ENCODE data around the gene TOP3B. TPM values are rescaled to one million over a fixed set of nuclear protein-coding genes. Genes with fewer than 3 reads are reported as not detected.

The TOP3B gene
- total RNA-seq, 4 donors from 2014 or later, result 24.7 to 39.3 (median 29.3) TPM

DNA sequence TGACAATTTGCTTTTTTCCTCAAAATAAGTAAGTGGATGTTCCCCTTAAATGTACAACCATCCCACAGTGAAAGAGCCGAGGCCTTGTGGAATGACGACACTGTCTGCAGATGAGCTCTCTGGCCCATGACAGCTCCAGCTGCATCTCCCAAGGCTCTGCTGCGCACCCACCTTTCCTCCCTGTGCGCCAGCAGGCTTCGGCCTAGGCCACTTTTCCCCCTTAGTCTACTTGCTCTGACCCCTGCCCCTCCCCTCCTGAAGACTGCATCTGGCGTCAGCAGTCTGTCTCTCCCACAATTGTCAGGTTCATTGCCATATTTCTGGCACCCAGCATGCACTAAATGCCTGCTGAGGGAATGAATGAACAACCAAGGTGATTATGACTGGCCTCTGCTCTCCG lies 2.0 kb downstream of the TOP3B start:
- WGBS, 2 donors, result 83% methylated on average over 7 of the region's 7 CpGs

DNA sequence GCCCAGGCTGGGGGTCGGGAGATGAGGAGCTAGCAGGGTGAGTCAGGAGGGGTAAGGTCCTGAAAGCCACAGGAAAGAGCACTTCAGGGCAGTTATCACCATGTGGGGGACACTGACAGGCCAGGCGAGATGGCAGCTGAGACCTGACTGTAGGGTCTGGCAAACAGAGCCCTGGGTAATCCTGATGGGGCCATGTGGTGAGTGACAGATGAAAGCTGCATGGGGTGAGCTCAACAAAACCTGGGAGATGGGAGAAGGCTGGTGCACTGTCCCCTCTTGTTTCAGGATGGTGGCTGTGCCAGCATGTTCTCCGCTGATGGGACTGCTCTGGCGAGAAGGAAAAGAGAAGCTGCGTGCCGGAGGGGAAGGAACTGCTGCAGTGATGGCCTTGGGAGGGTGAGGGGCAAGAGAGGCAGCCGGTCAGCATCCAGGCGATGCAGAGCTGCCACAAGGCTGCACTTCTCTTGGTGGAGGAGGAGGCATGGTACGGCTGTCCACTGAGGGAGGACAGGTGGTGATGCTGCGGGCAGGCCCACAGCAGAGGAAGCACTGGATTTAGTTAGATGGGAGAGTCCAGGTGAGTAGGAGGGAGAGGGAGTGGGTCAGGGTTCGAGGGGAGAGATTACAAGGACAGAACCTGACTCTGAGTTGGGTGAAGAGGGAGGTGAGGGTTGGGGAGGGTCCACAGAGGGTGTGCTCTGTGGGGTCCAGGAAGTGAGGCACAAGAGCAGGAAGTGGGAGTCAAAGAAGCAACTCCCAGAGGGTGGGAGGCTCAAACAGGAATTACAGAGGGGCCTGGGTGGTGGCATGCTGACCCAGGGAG lies 3.8 kb downstream of the TOP3B start:
- 84 to 89% methylated on average over 11 of the region's 11 CpGs for WGBS, 2 donors
- no peak for TF ChIP-seq POLR2A (IDR thresholded peaks at IDR 0.05)
- TF ChIP-seq, protein P1, sequence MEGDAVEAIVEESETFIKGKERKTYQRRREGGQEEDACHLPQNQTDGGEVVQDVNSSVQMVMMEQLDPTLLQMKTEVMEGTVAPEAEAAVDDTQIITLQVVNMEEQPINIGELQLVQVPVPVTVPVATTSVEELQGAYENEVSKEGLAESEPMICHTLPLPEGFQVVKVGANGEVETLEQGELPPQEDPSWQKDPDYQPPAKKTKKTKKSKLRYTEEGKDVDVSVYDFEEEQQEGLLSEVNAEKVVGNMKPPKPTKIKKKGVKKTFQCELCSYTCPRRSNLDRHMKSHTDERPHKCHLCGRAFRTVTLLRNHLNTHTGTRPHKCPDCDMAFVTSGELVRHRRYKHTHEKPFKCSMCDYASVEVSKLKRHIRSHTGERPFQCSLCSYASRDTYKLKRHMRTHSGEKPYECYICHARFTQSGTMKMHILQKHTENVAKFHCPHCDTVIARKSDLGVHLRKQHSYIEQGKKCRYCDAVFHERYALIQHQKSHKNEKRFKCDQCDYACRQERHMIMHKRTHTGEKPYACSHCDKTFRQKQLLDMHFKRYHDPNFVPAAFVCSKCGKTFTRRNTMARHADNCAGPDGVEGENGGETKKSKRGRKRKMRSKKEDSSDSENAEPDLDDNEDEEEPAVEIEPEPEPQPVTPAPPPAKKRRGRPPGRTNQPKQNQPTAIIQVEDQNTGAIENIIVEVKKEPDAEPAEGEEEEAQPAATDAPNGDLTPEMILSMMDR (IDR thresholded peaks at IDR 0.05), result no peak

More for the DNA sequence above, 2.0 kb downstream of the TOP3B start:
- Histone ChIP-seq H3K9me3 (no peaks in the 10 kb centered on the region), H3K27ac (no peak overlapping the region), H3K4me3 (replicated peaks in 1 of 3) (no peak overlapping the region), H3K4me1 (peaks cover 12 to 15% of the 10 kb centered on the region in 2 donors), H3K36me3 (no peaks in the 10 kb centered on the region), H3K27me3 (no peaks in the 10 kb centered on the region)
- TF ChIP-seq POLR2A (IDR thresholded peaks at IDR 0.05), result no peak
- TF ChIP-seq, protein P1 (IDR thresholded peaks at IDR 0.05), result no peak
- DNase-seq, result no peak
- intact Hi-C loops (cut with DNase I), result no loop called here

DNA sequence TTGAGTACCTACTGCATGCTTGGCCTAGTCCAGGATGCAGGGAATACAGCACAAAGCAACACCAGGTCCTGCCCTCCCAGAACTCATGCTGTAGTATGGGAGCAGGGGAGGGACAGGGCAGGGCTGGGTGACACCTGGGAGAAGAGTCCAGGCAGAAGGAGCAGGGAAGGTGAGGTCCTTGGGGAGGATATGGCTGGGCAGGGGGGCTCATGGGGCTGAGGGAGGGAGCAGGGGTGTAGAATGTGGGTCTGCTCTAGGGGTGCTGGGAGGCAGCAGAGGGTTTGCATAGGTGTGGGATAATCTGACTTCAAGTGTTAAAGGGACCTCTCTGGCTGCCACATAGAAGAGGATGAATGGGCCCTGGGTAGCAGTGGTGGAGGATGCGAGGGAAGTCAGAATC lies 4.8 kb downstream of the TOP3B start:
- DNase-seq, result no peak
- Histone ChIP-seq H3K36me3 (peaks cover 6 to 15% of the 10 kb centered on the region in 2 donors), H3K27ac (no peak overlapping the region), H3K27me3 (no peaks in the 10 kb centered on the region), H3K9me3 (no peaks in the 10 kb centered on the region), H3K4me1 (peaks cover 12% of the 10 kb centered on the region in 2 donors), H3K4me3 (replicated peaks in 1 of 3) (no peak overlapping the region)
- TF ChIP-seq, protein P1 (IDR thresholded peaks at IDR 0.05), result no peak
- no peak for TF ChIP-seq POLR2A (IDR thresholded peaks at IDR 0.05)
- intact Hi-C loops (cut with DNase I), result no loop called here
- 93 to 100% methylated on average over 1 of the region's 1 CpG for WGBS, 2 donors

More for the DNA sequence above, 3.8 kb downstream of the TOP3B start:
- Histone ChIP-seq H3K27me3 (no peaks in the 10 kb centered on the region), H3K36me3 (peaks cover 6 to 13% of the 10 kb centered on the region in 2 donors), H3K4me3 (replicated peaks in 1 of 3) (no peak overlapping the region), H3K9me3 (no peaks in the 10 kb centered on the region), H3K4me1 (peaks cover 12 to 15% of the 10 kb centered on the region in 2 donors), H3K27ac (no peak overlapping the region)
- DNase-seq, result no peak
- intact Hi-C loops (cut with DNase I), result no loop called here

DNA sequence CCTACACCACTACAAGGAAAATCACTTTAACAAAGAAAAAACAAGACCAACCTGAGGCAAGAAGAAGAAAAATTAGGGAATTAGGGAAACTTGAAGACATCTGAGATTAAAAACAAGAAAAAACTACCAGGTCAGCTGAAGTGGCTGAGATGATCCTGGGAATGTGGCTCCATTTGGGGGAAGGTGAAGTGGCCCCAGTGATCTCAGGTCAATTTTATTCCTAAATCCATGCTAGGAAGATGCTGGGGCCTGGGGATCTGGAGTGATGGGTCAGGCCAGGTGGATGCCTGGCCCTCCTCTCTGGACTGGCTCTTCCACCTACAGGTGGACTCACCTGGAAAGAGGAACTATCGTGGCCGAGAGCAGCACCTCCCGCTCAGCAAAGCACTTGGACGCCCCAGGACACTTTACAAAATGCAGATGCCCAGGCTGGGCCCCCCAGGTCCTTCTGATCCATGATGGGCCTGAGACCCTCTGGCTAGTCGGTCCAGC lies 6.7 kb downstream of the TOP3B start:
- Histone ChIP-seq H3K4me1 (no peaks in the 10 kb centered on the region), H3K36me3 (peaks cover 17 to 30% of the 10 kb centered on the region in 2 donors), H3K27ac (no peak overlapping the region), H3K27me3 (no peaks in the 10 kb centered on the region), H3K4me3 (replicated peaks in 1 of 3) (no peak overlapping the region), H3K9me3 (no peaks in the 10 kb centered on the region)
- intact Hi-C loops (cut with DNase I), result no loop called here
- WGBS, 2 donors, result 94 to 98% methylated on average over 5 of the region's 5 CpGs
- DNase-seq, result no peak
- no peak for TF ChIP-seq POLR2A (IDR thresholded peaks at IDR 0.05)
- TF ChIP-seq, protein P1 (IDR thresholded peaks at IDR 0.05), result no peak

DNA sequence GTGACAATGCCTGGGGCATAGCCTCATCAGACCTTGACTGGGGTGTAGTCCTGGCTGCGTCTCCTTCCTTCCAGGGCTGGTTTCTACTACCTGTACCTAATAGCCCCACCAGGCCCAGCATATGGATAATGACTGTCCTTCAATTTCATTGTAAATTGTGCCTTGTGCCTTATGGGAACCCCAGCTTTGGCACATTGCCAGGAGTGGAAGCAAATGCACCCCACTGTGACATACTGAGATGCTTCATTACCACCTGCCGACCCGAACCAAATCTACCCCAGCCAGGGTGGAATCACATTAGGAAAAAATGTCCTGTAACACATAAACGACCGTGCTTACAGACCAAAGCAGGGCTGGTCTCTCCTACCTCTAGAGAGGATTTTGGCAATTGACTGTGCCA lies 7.3 kb downstream of the TOP3B start:
- TF ChIP-seq POLR2A (IDR thresholded peaks at IDR 0.05), result no peak
- TF ChIP-seq, protein P1 (IDR thresholded peaks at IDR 0.05), result no peak
- Histone ChIP-seq H3K27me3 (no peaks in the 10 kb centered on the region), H3K4me1 (no peaks in the 10 kb centered on the region), H3K36me3 (peaks cover 17 to 35% of the 10 kb centered on the region in 2 donors), H3K9me3 (no peaks in the 10 kb centered on the region), H3K4me3 (replicated peaks in 1 of 3) (no peak overlapping the region), H3K27ac (no peak overlapping the region)
- intact Hi-C loops (cut with DNase I), result no loop called here
- 89 to 96% methylated on average over 4 to 5 of the region's 5 CpGs for WGBS, 2 donors
- no peak for DNase-seq
